ENCODE data around the gene PCNX2. TPM values are rescaled to one million over a fixed set of nuclear protein-coding genes. Genes with fewer than 3 reads are reported as not detected.

Gene PCNX2
- total and polyA plus RNA-seq, 10 of the 15 experiments (the other 5 are each of a cell fraction or from before 2014, with no cell fraction given), result 2.1 to 16.4 (median 8.1) TPM

GRCh38 chr1:233157245-233157644, 138.3 kb downstream of the PCNX2 start:
- ChIA-PET RAD21 (ENCODE audit: unreplicated experiment) (no interaction called here), CTCF (no interaction called here), POLR2A (no interaction called here), SMC1A (ENCODE audit: uncharacterized antibody, unreplicated experiment) (no interaction called here)
- no TSS peak for BruUV-seq (replicated peaks)
- DNase-seq (ENCODE audit: low read depth, low spot score) (no peak), ATAC-seq (no peak), FAIRE-seq (no peak)
- in situ Hi-C loops (cut with MboI) (no loop called here), intact Hi-C loops (cut with micrococcal nuclease; ENCODE audit: unreplicated experiment) (no loop called here)
- Histone ChIP-seq H3K27me3 (replicated peaks in 1 of 2; ENCODE audit: control insufficient read depth in 2 of 2, insufficient read depth in 2 of 2, low read length in 1 of 2) (no peaks in the 10 kb centered on the region), H3K27ac (ENCODE audit: control insufficient read depth, insufficient read depth) (no peak overlapping the region), H3K79me2 (ENCODE audit: control insufficient read depth, insufficient read depth, low read length) (no peaks in the 10 kb centered on the region), H3K9ac (ENCODE audit: control insufficient read depth, insufficient read depth, low read length) (no peak overlapping the region), H3K4me1 (ENCODE audit: control insufficient read depth, insufficient read depth, low read length) (no peaks in the 10 kb centered on the region), H2AFZ (ENCODE audit: control insufficient read depth, low read depth, low read length) (no peak overlapping the region), H4K20me1 (ENCODE audit: control insufficient read depth, insufficient read depth) (no peaks in the 10 kb centered on the region), H3K4me3 (no peak overlapping the region), H3K9me3 (replicated peaks; ENCODE audit: control insufficient read depth, insufficient read depth, low read length) (no peaks in the 10 kb centered on the region), H3K4me2 (ENCODE audit: control insufficient read depth, insufficient read depth) (no peak overlapping the region), H3K36me3 (ENCODE audit: control insufficient read depth in 2 of 2, insufficient read depth in 2 of 2, low read length in 1 of 2) (no peaks in the 10 kb centered on the region)
- no peak for TF ChIP-seq NFIC (IDR thresholded peaks at IDR 0.05; ENCODE audit: low read depth, low read length)
- TF ChIP-seq MLLT1 (IDR thresholded peaks at IDR 0.05), result peak; percentile 75

GRCh38 chr1:233151861-233152260, 143.7 kb downstream of the PCNX2 start:
- ChIA-PET RAD21 (ENCODE audit: unreplicated experiment) (no interaction called here), CTCF (no interaction called here), SMC1A (ENCODE audit: uncharacterized antibody, unreplicated experiment) (interaction anchor here (1.0 kb wide), 1 partner anchor 261 kb away, joined by 3 read pairs; no protein-coding TSS in a partner anchor), POLR2A (no interaction called here)
- Histone ChIP-seq H3K4me1 (ENCODE audit: control insufficient read depth, insufficient read depth, low read length) (no peaks in the 10 kb centered on the region), H3K36me3 (ENCODE audit: control insufficient read depth in 2 of 2, insufficient read depth in 2 of 2, low read length in 1 of 2) (no peaks in the 10 kb centered on the region), H3K4me3 (no peak overlapping the region), H3K4me2 (ENCODE audit: control insufficient read depth, insufficient read depth) (no peak overlapping the region), H3K27me3 (replicated peaks in 1 of 2; ENCODE audit: control insufficient read depth in 2 of 2, insufficient read depth in 2 of 2, low read length in 1 of 2) (no peaks in the 10 kb centered on the region), H2AFZ (ENCODE audit: control insufficient read depth, low read depth, low read length) (no peak overlapping the region), H4K20me1 (ENCODE audit: control insufficient read depth, insufficient read depth) (no peaks in the 10 kb centered on the region), H3K9me3 (replicated peaks; ENCODE audit: control insufficient read depth, insufficient read depth, low read length) (no peaks in the 10 kb centered on the region), H3K9ac (ENCODE audit: control insufficient read depth, insufficient read depth, low read length) (no peak overlapping the region), H3K79me2 (ENCODE audit: control insufficient read depth, insufficient read depth, low read length) (no peaks in the 10 kb centered on the region), H3K27ac (ENCODE audit: control insufficient read depth, insufficient read depth) (no peak overlapping the region)
- BruUV-seq (replicated peaks), result no TSS peak
- in situ Hi-C loops (cut with MboI) (no loop called here), intact Hi-C loops (cut with micrococcal nuclease; ENCODE audit: unreplicated experiment) (no loop called here)
- FAIRE-seq (no peak), ATAC-seq (no peak), DNase-seq (ENCODE audit: low read depth, low spot score) (no peak)
- 98% methylated on average over 6 of the region's 6 CpGs for WGBS (ENCODE audit: insufficient coverage, insufficient replicate concordance, low lambda C conversion rate, missing lambda C conversion rate)
- no peak for TF ChIP-seq HDAC2 (IDR thresholded peaks at IDR 0.05)
- no peak for TF ChIP-seq SRF (IDR thresholded peaks at IDR 0.05; ENCODE audit: low read depth in 2 of 2, low read length in 2 of 2)
- no peak for TF ChIP-seq DPF2 (IDR thresholded peaks at IDR 0.05)
- TF ChIP-seq SKIL (IDR thresholded peaks at IDR 0.05; ENCODE audit: low read depth, poor library complexity, severe bottlenecking), result no peak
- TF ChIP-seq HSF1 (IDR thresholded peaks at IDR 0.05; ENCODE audit: low read depth, low read length), result no peak

Measured in GM12878 (cell line).